GM19035 (cell line): ENCODE measurements around the gene RPIA.
A peak's percentile ranks its signal among the peaks of the same experiment; 100 is the strongest.
"Not testable (repeated sequence)": the region's sequence is repeated elsewhere in the genome, so short reads cannot be mapped to it uniquely, and the experiment has no call there.

ENCODE experiments used
- ATAC-seq: cut with Tn5 transposase; IDR thresholded peaks from one replicate; pipeline ENCODE4 v1.9.1; 2021; ENCODE audit not compliant: unreplicated experiment

Gene RPIA

DNA sequence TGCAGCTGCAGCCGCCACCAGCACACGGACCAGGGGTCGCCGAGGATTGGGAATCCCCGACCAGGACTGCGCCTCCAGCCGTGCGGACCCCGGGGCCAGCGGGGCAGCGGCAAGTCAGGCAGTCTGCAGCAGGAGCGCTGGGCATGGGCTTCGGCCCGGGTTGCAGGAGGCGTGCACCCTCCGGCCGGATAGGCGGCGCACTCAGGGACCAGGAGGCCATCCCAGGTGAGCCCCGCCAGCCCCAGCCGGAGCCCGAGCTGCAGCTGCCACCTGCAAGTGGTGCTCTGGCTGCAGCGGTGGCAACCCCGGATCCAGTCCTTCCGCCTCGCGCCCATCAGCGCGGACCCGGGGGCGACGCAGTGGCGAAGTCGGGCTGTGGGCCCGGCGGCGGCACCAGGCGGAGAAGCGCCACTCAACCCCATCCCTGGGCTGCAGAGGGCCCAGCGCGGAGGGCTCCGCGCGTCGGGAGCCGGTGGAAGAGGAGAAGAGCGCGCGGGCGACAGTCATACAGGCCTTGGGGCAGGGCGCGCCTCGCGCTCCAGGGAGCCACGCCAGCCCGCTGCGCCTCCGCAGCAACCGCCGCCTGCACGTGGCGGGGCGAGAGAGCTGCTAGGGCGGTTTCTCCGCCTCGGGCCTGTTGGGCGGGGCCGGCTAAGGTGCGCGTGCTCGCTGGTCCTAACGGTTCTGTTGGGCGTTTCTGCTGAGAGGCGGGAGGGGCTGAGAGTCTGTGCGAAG, 73.8 kb downstream of the RPIA start:
- ATAC-seq, result peak; percentile 87

- ATAC-seq, result not testable (repeated sequence)
Observed at GRCh38 chr2:88765889-88766481, 74.5 kb downstream of the RPIA start.

GRCh38 chr2:88770016-88770415, 78.5 kb downstream of the RPIA start:
- no peak for ATAC-seq

DNA sequence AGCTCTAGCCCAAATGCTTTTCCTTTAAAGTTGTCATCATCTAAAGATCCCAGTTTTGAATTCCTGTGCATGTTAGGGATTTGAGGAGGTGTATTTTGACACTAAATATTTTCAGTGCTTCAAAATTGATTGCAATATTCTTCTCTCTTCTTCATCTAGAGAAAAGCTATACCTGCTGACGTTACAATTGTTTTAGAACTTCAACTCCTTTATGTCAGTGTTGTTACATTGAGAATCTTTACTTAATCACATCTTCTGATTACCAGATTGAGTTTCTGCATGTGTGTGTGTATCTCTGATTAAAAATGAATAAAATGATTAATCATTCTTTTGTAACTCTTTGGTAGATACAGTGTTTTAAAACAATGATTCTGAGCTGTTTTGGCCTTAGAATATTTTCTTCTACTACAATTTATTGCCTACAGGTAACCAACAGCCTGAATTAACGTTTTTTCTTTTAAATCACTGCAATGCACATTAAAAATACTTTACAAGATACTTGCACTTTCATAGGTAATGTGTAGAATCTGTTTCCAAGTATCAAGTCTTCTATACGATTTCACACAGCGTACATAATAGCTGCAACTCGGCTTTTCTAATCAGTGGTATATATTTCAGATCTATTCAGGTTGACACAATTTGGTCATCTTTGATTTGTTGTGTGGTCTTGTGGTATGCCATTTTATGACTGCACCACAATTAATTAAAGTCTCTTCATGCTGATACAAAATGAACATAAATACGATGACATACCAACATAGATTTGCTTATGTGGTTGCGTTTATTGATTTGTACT, 82.0 kb downstream of the RPIA start:
- ATAC-seq, result not testable (repeated sequence)

- not testable (repeated sequence) for ATAC-seq
Observed at GRCh38 chr2:88789213-88789612, 97.7 kb downstream of the RPIA start.

- ATAC-seq, result not testable (repeated sequence)
Observed at GRCh38 chr2:88795932-88796331, 104.5 kb downstream of the RPIA start.

- ATAC-seq, result not testable (repeated sequence)
Observed at GRCh38 chr2:88796523-88796922, 105.0 kb downstream of the RPIA start.

DNA sequence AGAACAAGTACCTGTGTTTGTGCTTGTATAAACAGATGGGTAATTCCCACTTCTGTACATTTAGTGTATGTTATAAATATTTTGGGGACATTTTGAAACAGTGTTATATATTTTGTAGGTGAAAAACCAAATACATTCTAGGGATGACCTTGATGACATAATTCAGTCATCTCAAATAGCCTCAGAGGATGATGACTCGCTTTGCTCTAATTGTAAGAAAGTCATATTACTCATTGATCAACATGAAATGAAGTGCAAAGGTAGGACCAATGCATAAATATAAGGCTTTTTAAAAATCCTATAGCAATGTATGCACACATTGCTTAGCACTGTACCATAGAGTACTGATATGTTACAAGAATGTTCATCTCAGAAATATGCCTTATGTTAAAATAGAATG, 105.7 kb downstream of the RPIA start:
- not testable (repeated sequence) for ATAC-seq
